ENCODE data around the gene DCBLD2.

DCBLD2 gene

GRCh38 chr3:98901392-98902350 is at the start of gene DCBLD2:
Gene DCBLD2 (minus strand): TSS chr3:98901695. CDS start chr3:98901326, 369 bp downstream.
- peak; percentile 76 for DNase-seq (ENCODE audit: low read depth)

GRCh38 chr3:98945666-98946065 is 44.2 kb upstream of the DCBLD2 start:
- DNase-seq (ENCODE audit: low read depth), result no peak

GRCh38 chr3:98945101-98945524 is 43.6 kb upstream of the DCBLD2 start:
- DNase-seq (ENCODE audit: low read depth), result no peak

- no peak for DNase-seq (ENCODE audit: low read depth)
These were observed 28.9 kb upstream of the DCBLD2 start for GRCh38 chr3:98930413-98930812.

- DNase-seq (ENCODE audit: low read depth), result no peak
These were observed 20.5 kb upstream of the DCBLD2 start for GRCh38 chr3:98921957-98922356.

- no peak for DNase-seq (ENCODE audit: low read depth)
These were observed 18.7 kb upstream of the DCBLD2 start for GRCh38 chr3:98920166-98920565.

- DNase-seq (ENCODE audit: low read depth), result no peak
These were observed 17.1 kb upstream of the DCBLD2 start for GRCh38 chr3:98918586-98918985.

- DNase-seq (ENCODE audit: low read depth), result no peak
These were observed 16.1 kb upstream of the DCBLD2 start for GRCh38 chr3:98917608-98918007.

GRCh38 chr3:98914210-98915080 is 12.9 kb upstream of the DCBLD2 start:
- DNase-seq (ENCODE audit: low read depth), result no peak

GRCh38 chr3:98912448-98912847 is 11.0 kb upstream of the DCBLD2 start:
- no peak for DNase-seq (ENCODE audit: low read depth)

GRCh38 chr3:98906230-98906629 is 4.7 kb upstream of the DCBLD2 start:
- DNase-seq (ENCODE audit: low read depth), result no peak

- DNase-seq (ENCODE audit: low read depth), result no peak
These were observed 2.4 kb upstream of the DCBLD2 start for GRCh38 chr3:98903705-98904481.

GRCh38 chr3:98903099-98903498 is 1.6 kb upstream of the DCBLD2 start:
- DNase-seq (ENCODE audit: low read depth), result no peak

- no peak for DNase-seq (ENCODE audit: low read depth)
These were observed 851 bp upstream of the DCBLD2 start for GRCh38 chr3:98902351-98902740.

GRCh38 chr3:98901119-98901391 is 440 bp downstream of the DCBLD2 start:
- DNase-seq (ENCODE audit: low read depth), result no peak

- DNase-seq (ENCODE audit: low read depth), result no peak
These were observed 1.0 kb downstream of the DCBLD2 start for GRCh38 chr3:98900265-98901118.

- DNase-seq (ENCODE audit: low read depth), result no peak
These were observed 3.8 kb downstream of the DCBLD2 start for GRCh38 chr3:98897701-98898100.

- DNase-seq (ENCODE audit: low read depth), result no peak
These were observed 6.5 kb downstream of the DCBLD2 start for GRCh38 chr3:98894791-98895576.

GRCh38 chr3:98893740-98894139 is 7.8 kb downstream of the DCBLD2 start:
- no peak for DNase-seq (ENCODE audit: low read depth)

GRCh38 chr3:98892263-98892662 is 9.2 kb downstream of the DCBLD2 start:
- no peak for DNase-seq (ENCODE audit: low read depth)
